Adrenal gland (tissue), 12 donors: Measurements from ENCODE around the gene HEBP1. TPM values are rescaled to one million over a fixed set of nuclear protein-coding genes. Genes with fewer than 3 reads are reported as not detected.

Experiments
- DNase-seq, 7 donors: peaks; one replicate each; pipeline ENCODE4 v3.0.0-alpha.2; 2019 to 2020
- H3K27ac ChIP-seq, 5 donors: fragments of 200-600 bp; sonication (generic) in 4 of 5; 1 replicate in 3 of 5; 2 replicates in 2 of 5; pipeline versions ENCODE4 v1.5.1 to v1.8.0; 2016 to 2020; ENCODE audit warnings: mild to moderate bottlenecking in 1 of 5
- H3K27me3 ChIP-seq: fragments of 200-600 bp; 2 replicates; pipeline ENCODE4 v1.8.0; 2021
- H3K36me3 ChIP-seq, 2 donors: fragments of 200-600 bp; replicated peaks in 1 of 2; 1 replicate in 1 of 2; 2 replicates in 1 of 2; pipeline versions ENCODE4 v1.5.1 to v1.8.0; 2018 to 2022
- H3K4me1 ChIP-seq, 2 donors: fragments of 200-600 bp; replicated peaks in 1 of 2; 1 replicate in 1 of 2; 2 replicates in 1 of 2; pipeline versions ENCODE4 v1.5.1 to v1.8.0; 2018 to 2021
- H3K4me3 ChIP-seq, 4 donors: fragments of 200-600 bp; sonication (generic) in 3 of 4; one replicate each; pipeline ENCODE4 v1.5.1; 2016 to 2018
- H3K9me3 ChIP-seq, 3 donors: fragments of 200-600 bp; sonication (generic) in 1 of 3; replicated peaks in 1 of 3; 1 replicate in 2 of 3; 2 replicates in 1 of 3; pipeline versions ENCODE4 v1.5.1 to v1.8.0; 2016 to 2021
- CTCF ChIP-seq, 6 experiments: fragments of 450-650 bp in 4 of 6; fragments of 200-600 bp in 2 of 6; sonication (generic) in 1 of 6; IDR thresholded peaks; 1 replicate in 5 of 6; 2 replicates in 1 of 6; pipeline versions ENCODE4 v1.5.1 to v1.8.0; 2016 to 2021; ENCODE audit warnings: antibody characterized with exemption in 6 of 6, mild to moderate bottlenecking in 2 of 6, moderate library complexity in 1 of 6
- POLR2A ChIP-seq, 2 donors: fragments of 450-650 bp; IDR thresholded peaks; one replicate each; pipeline ENCODE4 v1.6.1; 2017; ENCODE audit warnings: antibody characterized with exemption in 2 of 2, mild to moderate bottlenecking in 2 of 2, moderate library complexity in 1 of 2
- WGBS, 4 donors: extraction: QIAGEN DNeasy Blood & Tissue Kit in 2 of 4; methylation state at CpG; one replicate each; pipeline versions ENCODE4 v1.1.5 to v1.1.7; 2013 to 2017; 5-methylcytosine and 5-hydroxymethylcytosine counted together
- intact Hi-C, 2 donors: fragments of 100-400 bp; cut with DNase I; formaldehyde crosslinking; loops; one replicate each; pipeline versions ENCODE4 v1.14.1 to v1.15.0; 2022 to 2023
- polyA plus RNA-seq, 3 donors: library from polyadenylated mRNA; stranded (reverse); fragments of 200-250 nt in 2 of 3; fragments of 350-450 nt in 1 of 3; fragmentation: Illumina TruSeq in 1 of 3; extraction: RNeasy Lipid Tissue Mini Kit (QIAGEN cat#74804) in 1 of 3; gene quantifications; one replicate each; pipeline ENCODE4 v1.2.3, GENCODE V29; 2013 to 2014
- total RNA-seq, 9 donors: library from RNA; depleted of rRNA in 4 of 9; stranded (reverse); fragments of >200 nt in 4 of 9; fragments of 120-200 nt in 1 of 9; fragmentation: NEBNext Ultra II Directional in 1 of 9; extraction: Animal tissue kit (Norgen Biotek cat#: 25700) in 1 of 9; gene quantifications; one replicate each; pipeline versions ENCODE4 v1.1.0 to v1.2.4, GENCODE V29; 2013 to 2023
- donor health status: healthy with polysubstance abuse.
- donor health status: Bipolar disorder and iron deficiency.
- donor health status: DM: yes; HTN: yes; CAD: no.
- donor health status: DM: no; HTN: no; CAD: no.
- donor health status: DM: no; HTN: no; CAD: no.
- donor health status: DM: yes; HTN: yes; CAD: no.

The HEBP1 gene
- total and polyA plus RNA-seq, 12 donors, result 34.3 to 165 (median 87.5) TPM

GRCh38 chr12:12990700-12991468, 9.2 kb downstream of the HEBP1 start:
- 56 to 64% (median 62%) methylated on average over 7 of the region's 7 CpGs for WGBS, 4 donors
- H3K36me3 ChIP-seq, result peaks cover 0 to 31% of the 10 kb centered on the region in 2 donors
- intact Hi-C loops, result no loop called here
- no peak for DNase-seq
- H3K27ac ChIP-seq, result peak overlapping the region in 3 of 5 donors; percentile 46 to 88 (median 84)
- no peak for TF ChIP-seq POLR2A (IDR thresholded peaks at IDR 0.05)
- no peak for TF ChIP-seq CTCF (IDR thresholded peaks at IDR 0.05)
- H3K4me3 ChIP-seq, result no peak overlapping the region
- H3K9me3 ChIP-seq, result no peaks in the 10 kb centered on the region
- peaks cover 29 to 40% of the 10 kb centered on the region in 2 donors for H3K4me1 ChIP-seq
- H3K27me3 ChIP-seq, result no peaks in the 10 kb centered on the region

GRCh38 chr12:12987421-12987820, 12.6 kb downstream of the HEBP1 start:
- H3K36me3 ChIP-seq, result peaks cover 0 to 38% of the 10 kb centered on the region in 2 donors

GRCh38 chr12:12986775-12987331, 13.2 kb downstream of the HEBP1 start:
- TF ChIP-seq CTCF (IDR thresholded peaks at IDR 0.05) (no peak), POLR2A (IDR thresholded peaks at IDR 0.05) (no peak)
- Histone ChIP-seq H3K4me3 (no peak overlapping the region), H3K27ac (no peak overlapping the region), H3K9me3 (no peaks in the 10 kb centered on the region), H3K4me1 (peaks cover 9 to 10% of the 10 kb centered on the region in 2 donors), H3K36me3 (peaks cover 0 to 38% of the 10 kb centered on the region in 2 donors), H3K27me3 (no peaks in the 10 kb centered on the region)
- intact Hi-C loops, result loop anchor here in 1 of 2 donors (10.0 kb wide), 1 partner anchor 152 kb away; no protein-coding TSS in a partner anchor
- WGBS, 4 donors, result 82 to 89% (median 84%) methylated on average over 10 of the region's 10 CpGs
- no peak for DNase-seq

More at GRCh38 chr12:12987421-12987820, 12.6 kb downstream of the HEBP1 start:
- 75 to 77% (median 76%) methylated on average over 5 of the region's 5 CpGs for WGBS, 4 donors
- TF ChIP-seq POLR2A (IDR thresholded peaks at IDR 0.05), result no peak
- no peak for TF ChIP-seq CTCF (IDR thresholded peaks at IDR 0.05)
- intact Hi-C loops, result loop anchor here in 1 of 2 donors (10.0 kb wide), 1 partner anchor 153 kb away; no protein-coding TSS in a partner anchor
- no peak for DNase-seq
- H3K9me3 ChIP-seq, result no peaks in the 10 kb centered on the region
- no peak overlapping the region for H3K4me3 ChIP-seq
- H3K27ac ChIP-seq, result no peak overlapping the region
- no peaks in the 10 kb centered on the region for H3K27me3 ChIP-seq
- peaks cover 14 to 16% of the 10 kb centered on the region in 2 donors for H3K4me1 ChIP-seq

- peak in 5 of 7 donors; percentile 41 to 62 (median 55) for DNase-seq
- intact Hi-C loops, result loop anchor here in 1 of 2 donors (10.0 kb wide), 1 partner anchor 151 kb away; no protein-coding TSS in a partner anchor
- no peak overlapping the region for H3K27ac ChIP-seq
- H3K4me3 ChIP-seq, result no peak overlapping the region
- H3K4me1 ChIP-seq, result peaks cover 1 to 4% of the 10 kb centered on the region in 2 donors
- no peaks in the 10 kb centered on the region for H3K27me3 ChIP-seq
- 75 to 85% (median 80%) methylated on average over 4 of the region's 4 CpGs for WGBS, 4 donors
- peak; percentile 43 to 55 (median 48) for TF ChIP-seq CTCF (IDR thresholded peaks at IDR 0.05)
- TF ChIP-seq POLR2A (IDR thresholded peaks at IDR 0.05), result no peak
- H3K36me3 ChIP-seq, result peaks cover 0 to 48% of the 10 kb centered on the region in 2 donors
- H3K9me3 ChIP-seq, result no peaks in the 10 kb centered on the region
Observed at GRCh38 chr12:12985817-12986408, 14.2 kb downstream of the HEBP1 start.
